ENCODE data around the gene CA10. TPM values are rescaled to one million over a fixed set of nuclear protein-coding genes. Genes with fewer than 3 reads are reported as not detected.

Gene CA10
- total and polyA plus RNA-seq, 9 of the 15 experiments (the other 6 are each of a cell fraction or from before 2014, with no cell fraction given), result not detected

GRCh38 chr17:51666971-51667705 lies 491.4 kb downstream of the CA10 start:
- no peaks in the 10 kb centered on the region for H4K20me1 ChIP-seq (replicated peaks; ENCODE audit: control insufficient read depth, insufficient read depth, low read length)
- CTCF ChIA-PET (ENCODE audit: low intra/inter-chr PET ratio), result no interaction called here
- no peak overlapping the region for H3K9ac ChIP-seq (ENCODE audit: insufficient read depth in 1 of 2, low read depth in 2 of 2, low read length in 2 of 2)
- in situ Hi-C loops (cut with MboI) (no loop called here), intact Hi-C loops (cut with micrococcal nuclease) (no loop called here)
- H3K9me1 ChIP-seq (ENCODE audit: control insufficient read depth, insufficient read depth, low read length), result no peaks in the 10 kb centered on the region
- H3K4me2 ChIP-seq (ENCODE audit: insufficient read depth, low read length), result no peak overlapping the region
- no TSS peak for BruUV-seq (replicated peaks)
- TF ChIP-seq ZBTB34 (CRISPR knock-in tag; IDR thresholded peaks at IDR 0.05), result no peak
- peak; percentile 86 for TF ChIP-seq MAFG (tag; conservative IDR thresholded peaks at IDR 0.05)
- peak; percentile 92 for TF ChIP-seq MAFK (IDR thresholded peaks at IDR 0.05; ENCODE audit: low read length)
- TF ChIP-seq MAFF (IDR thresholded peaks at IDR 0.05; ENCODE audit: low read length), result peak; percentile 90
- peak; percentile 89 for TF ChIP-seq ZNF316 (IDR thresholded peaks at IDR 0.05)
- no peak for TF ChIP-seq POLR2AphosphoS5 (IDR thresholded peaks at IDR 0.05; ENCODE audit: control insufficient read depth, insufficient read depth, low read depth, low read length)
- no peak for TF ChIP-seq ARID3A (IDR thresholded peaks at IDR 0.05; ENCODE audit: borderline replicate concordance, low read depth, low read length)
- TF ChIP-seq C11orf30 (IDR thresholded peaks at IDR 0.05; ENCODE audit: low read depth), result peak; percentile 79
- FAIRE-seq (no peak), ATAC-seq (no peak), DNase-seq (ENCODE audit: extremely low read depth in 1 of 4, low spot score in 3 of 4) (no peak)
- no peak overlapping the region for H3K4me3 ChIP-seq
- no peaks in the 10 kb centered on the region for H3K4me1 ChIP-seq (replicated peaks in 1 of 2; ENCODE audit: control insufficient read depth in 2 of 2, insufficient read depth in 2 of 2, low read length in 2 of 2)
- no peaks in the 10 kb centered on the region for H3K36me3 ChIP-seq (ENCODE audit: control insufficient read depth, insufficient read depth, low read length)
- POLR2A ChIA-PET, result no interaction called here
- H3K9me3 ChIP-seq (replicated peaks; ENCODE audit: control insufficient read depth, insufficient read depth, low read depth, low read length), result no peaks in the 10 kb centered on the region
- H3K27me3 ChIP-seq (ENCODE audit: control insufficient read depth in 2 of 2, insufficient read depth in 2 of 2, low read length in 2 of 2), result no peaks in the 10 kb centered on the region
- H3K27ac ChIP-seq (ENCODE audit: extremely low read depth, low read depth, low read length), result no peak overlapping the region
- WGBS (ENCODE audit: insufficient coverage, low coverage, missing lambda C conversion rate), result 0% methylated on average over 1 of the region's 1 CpG
- H2AFZ ChIP-seq (ENCODE audit: low read depth, low read length), result no peak overlapping the region
- H3K79me2 ChIP-seq (ENCODE audit: control insufficient read depth, insufficient read depth, low read length), result no peaks in the 10 kb centered on the region

Measured in K562 (cell line).